ENCODE measurements around the gene ZNF554. TPM values are rescaled to one million over a fixed set of nuclear protein-coding genes. Genes with fewer than 3 reads are reported as not detected.
"Not testable (repeated sequence)": the region's sequence is repeated elsewhere in the genome, so short reads cannot be mapped to it uniquely, and the experiment has no call there.

Gene ZNF554
- total RNA-seq, 2 experiments from 2014 or later: 2.0 TPM

GRCh38 chr19:2782329-2782935 lies 37.2 kb upstream of the ZNF554 start:
- CTCF ChIA-PET: interaction anchor here (0.6 to 1.8 kb wide), 7 partner anchors 33 to 171 kb away, joined by 3 to 8 read pairs (median 4); no protein-coding TSS in a partner anchor
- peaks cover 8% of the 10 kb centered on the region for H3K36me3 Mint-ChIP-seq
- H3K4me3 Mint-ChIP-seq: peak overlapping the region; percentile 89
- DNase-seq: peak; percentile 38
- H3K4me1 Mint-ChIP-seq (ENCODE audit: low read depth): peaks cover 52% of the 10 kb centered on the region
- no peaks in the 10 kb centered on the region for H3K27me3 Mint-ChIP-seq
- H3K9me3 Mint-ChIP-seq: no peaks in the 10 kb centered on the region
- POLR2A ChIA-PET: interaction anchor here (1.3 kb wide), 1 partner anchor 306 kb away, joined by 3 read pairs; no protein-coding TSS in a partner anchor
- intact Hi-C loops (cut with micrococcal nuclease): loop anchor here (10.0 kb wide), 1 partner anchor 722 kb away; the partner anchor contains the start of genes DOHH and FZR1
- H3K27ac Mint-ChIP-seq: peak overlapping the region; percentile 66

GRCh38 chr19:2782936-2783780 lies 36.5 kb upstream of the ZNF554 start, which contains the start of gene SGTA:
TSS of gene SGTA (minus strand) at chr19:2783273. CDS start at chr19:2769068, 14,205 bp downstream.
- H3K9me3 Mint-ChIP-seq: no peaks in the 10 kb centered on the region
- peaks cover 8% of the 10 kb centered on the region for H3K36me3 Mint-ChIP-seq
- H3K4me1 Mint-ChIP-seq (ENCODE audit: low read depth): peaks cover 57% of the 10 kb centered on the region
- H3K27ac Mint-ChIP-seq: peak within 1 kb of the TSS; percentile 91
- CTCF ChIA-PET: interaction anchor here (0.6 to 1.8 kb wide), 5 partner anchors 24 to 140 kb away, joined by 3 to 6 read pairs (median 3); no protein-coding TSS in a partner anchor
- intact Hi-C loops (cut with micrococcal nuclease): loop anchor here (1.0 to 10.0 kb wide), 3 partner anchors 43 to 722 kb away; partner anchors contain the start of genes DOHH, FZR1, NCLN and SLC39A3
- H3K27me3 Mint-ChIP-seq: no peaks in the 10 kb centered on the region
- peak; percentile 99 for DNase-seq
- peak within 1 kb of the TSS; percentile 89 for H3K4me3 Mint-ChIP-seq
- POLR2A ChIA-PET: interaction anchor here (1.3 kb wide), 1 partner anchor 307 kb away, joined by 3 read pairs; no protein-coding TSS in a partner anchor

- Mint-ChIP-seq H3K27ac (peak overlapping the region; percentile 91), H3K4me1 (ENCODE audit: low read depth) (peaks cover 56% of the 10 kb centered on the region), H3K4me3 (peak overlapping the region; percentile 89), H3K36me3 (peaks cover 8% of the 10 kb centered on the region), H3K9me3 (no peaks in the 10 kb centered on the region), H3K27me3 (no peaks in the 10 kb centered on the region)
- no peak for DNase-seq
- intact Hi-C loops (cut with micrococcal nuclease): loop anchor here (1.0 to 10.0 kb wide), 4 partner anchors 35 to 721 kb away; partner anchors contain the start of genes DOHH, FZR1, NCLN and SLC39A3
- CTCF ChIA-PET: interaction anchor here (1.0 to 1.8 kb wide), 2 partner anchors 24 to 34 kb away, joined by 3 to 6 read pairs; no protein-coding TSS in a partner anchor
- POLR2A ChIA-PET: interaction anchor here (1.3 kb wide), 1 partner anchor 307 kb away, joined by 3 read pairs; no protein-coding TSS in a partner anchor
These were observed 35.9 kb upstream of the ZNF554 start for GRCh38 chr19:2783781-2784145.

GRCh38 chr19:2785244-2785997 lies 34.2 kb upstream of the ZNF554 start, which contains the start of gene THOP1:
TSS of gene THOP1 (plus strand) at chr19:2785503. CDS start at chr19:2785663, 160 bp downstream.
- H3K27me3 Mint-ChIP-seq: no peaks in the 10 kb centered on the region
- CTCF ChIA-PET: interaction anchor here (1.0 kb wide), 1 partner anchor 137 kb away, joined by 5 read pairs; no protein-coding TSS in a partner anchor
- peak within 1 kb of the TSS; percentile 62 for H3K27ac Mint-ChIP-seq
- H3K4me3 Mint-ChIP-seq: peak within 1 kb of the TSS; percentile 95
- DNase-seq: peak; percentile 100
- peaks cover 58% of the 10 kb centered on the region for H3K4me1 Mint-ChIP-seq (ENCODE audit: low read depth)
- H3K36me3 Mint-ChIP-seq: peaks cover 9% of the 10 kb centered on the region
- intact Hi-C loops (cut with micrococcal nuclease): loop anchor here (1.0 to 10.0 kb wide), 5 partner anchors 33 to 719 kb away; partner anchors contain the start of genes DOHH, FZR1, GNG7 and TIMM13
- H3K9me3 Mint-ChIP-seq: no peaks in the 10 kb centered on the region
- POLR2A ChIA-PET: interaction anchor here (1.4 kb wide), 1 partner anchor 84 kb away, joined by 3 read pairs; no protein-coding TSS in a partner anchor

- no peak for DNase-seq
- peaks cover 11% of the 10 kb centered on the region for H3K36me3 Mint-ChIP-seq
- ChIA-PET CTCF (interaction anchor here (1.3 kb wide), 1 partner anchor 138 kb away, joined by 4 read pairs; no protein-coding TSS in a partner anchor), POLR2A (no interaction called here)
- peaks cover 43% of the 10 kb centered on the region for H3K4me1 Mint-ChIP-seq (ENCODE audit: low read depth)
- H3K4me3 Mint-ChIP-seq: peak overlapping the region; percentile 45
- H3K9me3 Mint-ChIP-seq: no peaks in the 10 kb centered on the region
- intact Hi-C loops (cut with micrococcal nuclease): loop anchor here (10.0 kb wide), 1 partner anchor 718 kb away; the partner anchor contains the start of genes DOHH and FZR1
- no peak overlapping the region for H3K27ac Mint-ChIP-seq
- H3K27me3 Mint-ChIP-seq: no peaks in the 10 kb centered on the region
These were observed 32.6 kb upstream of the ZNF554 start for GRCh38 chr19:2787115-2787514.

GRCh38 chr19:2788237-2788636 lies 31.4 kb upstream of the ZNF554 start:
- H3K9me3 Mint-ChIP-seq: no peaks in the 10 kb centered on the region
- intact Hi-C loops (cut with micrococcal nuclease): loop anchor here (10.0 kb wide), 1 partner anchor 717 kb away; the partner anchor contains the start of genes DOHH and FZR1
- no peak overlapping the region for H3K4me3 Mint-ChIP-seq
- DNase-seq: no peak
- no peak overlapping the region for H3K27ac Mint-ChIP-seq
- H3K36me3 Mint-ChIP-seq: peaks cover 15% of the 10 kb centered on the region
- no peaks in the 10 kb centered on the region for H3K27me3 Mint-ChIP-seq
- CTCF ChIA-PET: interaction anchor here (1.3 kb wide), 1 partner anchor 140 kb away, joined by 4 read pairs; no protein-coding TSS in a partner anchor
- POLR2A ChIA-PET: no interaction called here
- H3K4me1 Mint-ChIP-seq (ENCODE audit: low read depth): peaks cover 38% of the 10 kb centered on the region

- CTCF ChIA-PET: no interaction called here
- Mint-ChIP-seq H3K27me3 (no peaks in the 10 kb centered on the region), H3K4me1 (ENCODE audit: low read depth) (peaks cover 25% of the 10 kb centered on the region), H3K36me3 (peaks cover 23% of the 10 kb centered on the region), H3K27ac (no peak overlapping the region), H3K4me3 (no peak overlapping the region), H3K9me3 (no peaks in the 10 kb centered on the region)
- POLR2A ChIA-PET: no interaction called here
- DNase-seq: no peak
- intact Hi-C loops (cut with micrococcal nuclease): no loop called here
These were observed 29.5 kb upstream of the ZNF554 start for GRCh38 chr19:2790194-2790556.

GRCh38 chr19:2790557-2791271 lies 29.0 kb upstream of the ZNF554 start:
- ChIA-PET CTCF (no interaction called here), POLR2A (no interaction called here)
- no peaks in the 10 kb centered on the region for H3K27me3 Mint-ChIP-seq
- H3K9me3 Mint-ChIP-seq: no peaks in the 10 kb centered on the region
- intact Hi-C loops (cut with micrococcal nuclease): no loop called here
- no peak for DNase-seq
- no peak overlapping the region for H3K27ac Mint-ChIP-seq
- peaks cover 25% of the 10 kb centered on the region for H3K36me3 Mint-ChIP-seq
- H3K4me1 Mint-ChIP-seq (ENCODE audit: low read depth): peaks cover 25% of the 10 kb centered on the region
- H3K4me3 Mint-ChIP-seq: no peak overlapping the region

GRCh38 chr19:2791440-2791839 lies 28.2 kb upstream of the ZNF554 start:
- H3K36me3 Mint-ChIP-seq: peaks cover 31% of the 10 kb centered on the region
- no peak overlapping the region for H3K27ac Mint-ChIP-seq
- H3K4me1 Mint-ChIP-seq (ENCODE audit: low read depth): peaks cover 19% of the 10 kb centered on the region
- no peaks in the 10 kb centered on the region for H3K9me3 Mint-ChIP-seq
- DNase-seq: no peak
- ChIA-PET POLR2A (no interaction called here), CTCF (no interaction called here)
- no peak overlapping the region for H3K4me3 Mint-ChIP-seq
- no peaks in the 10 kb centered on the region for H3K27me3 Mint-ChIP-seq
- intact Hi-C loops (cut with micrococcal nuclease): no loop called here

- Mint-ChIP-seq H3K36me3 (peaks cover 31% of the 10 kb centered on the region), H3K9me3 (no peaks in the 10 kb centered on the region), H3K4me3 (no peak overlapping the region), H3K27ac (no peak overlapping the region), H3K27me3 (no peaks in the 10 kb centered on the region), H3K4me1 (ENCODE audit: low read depth) (peaks cover 18% of the 10 kb centered on the region)
- POLR2A ChIA-PET: no interaction called here
- DNase-seq: no peak
- intact Hi-C loops (cut with micrococcal nuclease): no loop called here
- CTCF ChIA-PET: no interaction called here
These were observed 27.8 kb upstream of the ZNF554 start for GRCh38 chr19:2791876-2792275.

- H3K27me3 Mint-ChIP-seq; DNase-seq; POLR2A ChIA-PET; H3K27ac Mint-ChIP-seq; CTCF ChIA-PET; intact Hi-C loops (cut with micrococcal nuclease); H3K9me3 Mint-ChIP-seq; H3K4me3 Mint-ChIP-seq: not testable (repeated sequence)
- Mint-ChIP-seq H3K36me3 (peaks cover 30% of the 10 kb centered on the region), H3K4me1 (ENCODE audit: low read depth) (peaks cover 11% of the 10 kb centered on the region)
These were observed 27.0 kb upstream of the ZNF554 start for GRCh38 chr19:2792666-2793065.
